Kidney (tissue), 14 donors: ENCODE measurements around the gene MAPK13. TPM values are rescaled to one million over a fixed set of nuclear protein-coding genes. Genes with fewer than 3 reads are reported as not detected.
A peak's percentile ranks its signal among the peaks of the same experiment; 100 is the strongest.

Experiments used
- DNase-seq, 5 donors: peaks; one replicate each; pipeline ENCODE4 v3.0.0-alpha.2; 2013 to 2020
- FAIRE-seq: peaks from 2 replicates; lab custom pipeline; 2012; peaks lifted over from hg19 to GRCh38; lab: Jason Lieb, UNC
- H3K27ac ChIP-seq, 2 donors: one replicate each; pipeline ENCODE4 v1.7.0; 2013; ENCODE audit warnings: low read depth in 2 of 2, low read length in 2 of 2, inconsistent platforms in 1 of 2
- H3K27me3 ChIP-seq: one replicate; pipeline ENCODE4 v1.7.1; 2013; ENCODE audit warnings: low read length, inconsistent platforms; ENCODE audit not compliant: control insufficient read depth, insufficient read depth
- H3K36me3 ChIP-seq, 3 donors: one replicate each; pipeline versions ENCODE4 v1.7.0 to v1.7.1; 2013; ENCODE audit warnings: low read length in 3 of 3, control low read depth in 1 of 3, inconsistent platforms in 1 of 3; ENCODE audit not compliant: insufficient read depth in 3 of 3, control insufficient read depth in 2 of 3
- H3K4me1 ChIP-seq, 3 donors: one replicate each; pipeline versions ENCODE4 v1.7.0 to v1.7.1; 2013; ENCODE audit warnings: low read length in 3 of 3, inconsistent platforms in 1 of 3, low read depth in 1 of 3; ENCODE audit not compliant: control insufficient read depth in 2 of 3, insufficient read depth in 2 of 3
- H3K4me3 ChIP-seq, 3 donors: one replicate each; pipeline versions ENCODE4 v1.7.0 to v1.8.1; 2013; ENCODE audit warnings: low read length in 3 of 3, control low read depth in 1 of 3, inconsistent platforms in 1 of 3
- H3K9ac ChIP-seq, 3 donors: one replicate each; pipeline versions ENCODE4 v1.7.0 to v1.7.1; 2013; ENCODE audit warnings: low read length in 3 of 3, control low read depth in 1 of 3, inconsistent platforms in 1 of 3
- H3K9me3 ChIP-seq, 3 donors: one replicate each; pipeline versions ENCODE4 v1.7.0 to v1.7.1; 2013; ENCODE audit warnings: low read length in 3 of 3, control low read depth in 1 of 3, inconsistent platforms in 1 of 3; ENCODE audit not compliant: control insufficient read depth in 2 of 3, insufficient read depth in 1 of 3
- intact Hi-C: fragments of 100-400 bp; cut with DNase I; formaldehyde crosslinking; loops from one replicate; pipeline ENCODE4 v1.11.1; 2022
- polyA plus RNA-seq: library from polyadenylated mRNA; stranded (reverse); fragments of 350-450 nt; fragmentation: Illumina TruSeq; extraction: RNeasy Lipid Tissue Mini Kit (QIAGEN cat#74804); gene quantifications from one replicate; pipeline ENCODE4 v1.2.3, GENCODE V29; 2014; ENCODE audit warnings: low read depth, low replicate concordance; ENCODE audit not compliant: insufficient read depth
- total RNA-seq: library from RNA; stranded (reverse); fragmentation: NEBNext Ultra II Directional; extraction: Animal tissue kit (Norgen Biotek cat#: 25700); gene quantifications from one replicate; pipeline ENCODE4 v1.2.1, GENCODE V29; 2021
- TF ChIP-seq, protein P1 (sequence below): IDR thresholded peaks from 3 replicates; pipeline ENCODE4 v1.5.1; 2012; ENCODE audit warnings: mild to moderate bottlenecking, moderate library complexity, borderline replicate concordance; ENCODE audit not compliant: insufficient read depth; ENCODE audit errors: extremely low read depth
- donor health status: control.
- donor health status: control.
- donor health status: control.
- donor health status: control.
- donor health status: control.
- donor health status: DM: yes; HTN: yes; CAD: no.
- donor health status: Normal renal cell carcinoma (clear cell type).

MAPK13 gene
- total and polyA plus RNA-seq, 2 donors from 2014 or later: 20.3 to 43.3 TPM

DNA sequence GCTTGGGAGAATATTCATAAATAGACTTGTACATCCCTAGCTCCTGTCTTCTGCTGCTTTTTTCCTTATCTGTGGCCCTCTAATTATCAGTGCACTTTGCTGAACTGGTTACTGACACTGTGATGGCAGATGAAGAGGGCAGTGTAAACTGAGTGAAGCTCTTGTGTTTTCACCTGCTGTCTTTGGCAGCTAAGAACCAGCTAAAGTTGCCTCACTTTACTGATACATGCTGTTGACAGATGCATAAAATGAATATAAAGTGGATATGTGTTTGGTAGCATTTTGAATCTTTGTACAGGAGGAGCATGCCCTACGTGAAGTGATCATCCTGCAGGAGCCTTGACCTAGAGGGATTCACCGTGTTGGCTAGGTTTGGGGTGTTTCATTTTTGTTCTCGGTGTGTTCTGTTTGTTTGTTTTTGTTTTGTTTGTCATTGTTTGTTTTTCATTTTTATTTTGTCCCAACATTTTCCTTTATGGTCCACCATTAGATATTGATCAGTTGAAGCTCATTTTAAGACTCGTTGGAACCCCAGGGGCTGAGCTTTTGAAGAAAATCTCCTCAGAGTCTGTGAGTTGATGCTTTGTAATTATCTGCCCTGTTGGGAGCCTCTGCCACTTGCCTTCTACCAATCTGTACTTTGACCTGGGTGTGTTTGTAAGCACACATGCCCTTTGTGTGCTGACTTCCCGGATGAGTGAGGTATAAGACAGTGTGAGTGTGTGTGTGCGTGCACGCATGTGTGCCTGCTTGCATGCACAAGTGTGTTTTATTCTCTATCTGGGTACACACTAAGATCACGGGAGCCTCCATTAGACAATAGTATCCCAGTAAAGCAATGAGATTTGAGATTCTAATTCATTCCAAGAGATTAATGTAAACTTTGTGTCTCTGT, 34.6 kb upstream of the MAPK13 start:
- H3K9ac ChIP-seq: no peak overlapping the region
- H3K27ac ChIP-seq: no peak overlapping the region
- H3K27me3 ChIP-seq: no peaks in the 10 kb centered on the region
- peaks cover 0 to 5% (median 5%) of the 10 kb centered on the region in 3 donors for H3K4me1 ChIP-seq
- TF ChIP-seq, protein P1, sequence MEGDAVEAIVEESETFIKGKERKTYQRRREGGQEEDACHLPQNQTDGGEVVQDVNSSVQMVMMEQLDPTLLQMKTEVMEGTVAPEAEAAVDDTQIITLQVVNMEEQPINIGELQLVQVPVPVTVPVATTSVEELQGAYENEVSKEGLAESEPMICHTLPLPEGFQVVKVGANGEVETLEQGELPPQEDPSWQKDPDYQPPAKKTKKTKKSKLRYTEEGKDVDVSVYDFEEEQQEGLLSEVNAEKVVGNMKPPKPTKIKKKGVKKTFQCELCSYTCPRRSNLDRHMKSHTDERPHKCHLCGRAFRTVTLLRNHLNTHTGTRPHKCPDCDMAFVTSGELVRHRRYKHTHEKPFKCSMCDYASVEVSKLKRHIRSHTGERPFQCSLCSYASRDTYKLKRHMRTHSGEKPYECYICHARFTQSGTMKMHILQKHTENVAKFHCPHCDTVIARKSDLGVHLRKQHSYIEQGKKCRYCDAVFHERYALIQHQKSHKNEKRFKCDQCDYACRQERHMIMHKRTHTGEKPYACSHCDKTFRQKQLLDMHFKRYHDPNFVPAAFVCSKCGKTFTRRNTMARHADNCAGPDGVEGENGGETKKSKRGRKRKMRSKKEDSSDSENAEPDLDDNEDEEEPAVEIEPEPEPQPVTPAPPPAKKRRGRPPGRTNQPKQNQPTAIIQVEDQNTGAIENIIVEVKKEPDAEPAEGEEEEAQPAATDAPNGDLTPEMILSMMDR: no peak
- peaks cover 0 to 8% (median 0%) of the 10 kb centered on the region in 3 donors for H3K36me3 ChIP-seq
- H3K9me3 ChIP-seq: no peaks in the 10 kb centered on the region
- peak in 1 of 5 donors; percentile 40 for DNase-seq
- H3K4me3 ChIP-seq: no peak overlapping the region
- FAIRE-seq: no peak
- intact Hi-C loops: no loop called here

DNA sequence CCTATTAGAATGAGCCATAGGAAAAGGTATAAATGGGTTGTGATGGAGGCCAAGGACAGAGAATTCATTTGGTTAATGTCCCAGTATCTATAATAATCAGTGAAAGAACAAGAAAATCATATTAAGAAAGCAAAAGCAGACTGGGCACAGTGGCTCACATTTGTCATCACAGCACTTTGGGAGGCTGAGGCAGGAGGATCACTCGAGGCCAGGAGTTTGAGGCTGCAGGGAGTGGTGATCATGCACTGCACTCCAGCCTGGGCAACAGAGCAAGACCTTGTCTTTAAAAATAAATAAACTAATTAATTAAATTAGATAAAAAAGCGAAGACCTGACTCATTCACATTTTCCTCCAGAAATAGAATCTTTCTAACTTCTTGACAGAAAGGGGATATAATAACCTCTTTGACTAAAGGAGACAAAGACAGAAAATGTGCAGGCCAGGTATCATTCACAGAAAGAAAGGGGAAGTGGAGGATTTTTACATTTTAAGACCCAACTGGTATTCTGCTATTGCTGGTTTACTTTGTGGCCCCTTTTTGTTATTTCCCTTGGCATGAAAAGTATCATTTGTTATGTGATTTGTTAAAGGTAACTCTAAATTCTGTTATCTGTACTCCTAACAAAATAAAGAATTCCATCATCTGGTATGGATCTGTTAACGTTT, 31.9 kb upstream of the MAPK13 start:
- peaks cover 0 to 5% (median 5%) of the 10 kb centered on the region in 3 donors for H3K4me1 ChIP-seq
- TF ChIP-seq, protein P1: no peak
- H3K27me3 ChIP-seq: no peaks in the 10 kb centered on the region
- intact Hi-C loops: no loop called here
- H3K36me3 ChIP-seq: peaks cover 0 to 8% (median 1%) of the 10 kb centered on the region in 3 donors
- no peak overlapping the region for H3K9ac ChIP-seq
- no peaks in the 10 kb centered on the region for H3K9me3 ChIP-seq
- no peak for DNase-seq
- H3K4me3 ChIP-seq: no peak overlapping the region
- H3K27ac ChIP-seq: no peak overlapping the region
- no peak for FAIRE-seq

DNA sequence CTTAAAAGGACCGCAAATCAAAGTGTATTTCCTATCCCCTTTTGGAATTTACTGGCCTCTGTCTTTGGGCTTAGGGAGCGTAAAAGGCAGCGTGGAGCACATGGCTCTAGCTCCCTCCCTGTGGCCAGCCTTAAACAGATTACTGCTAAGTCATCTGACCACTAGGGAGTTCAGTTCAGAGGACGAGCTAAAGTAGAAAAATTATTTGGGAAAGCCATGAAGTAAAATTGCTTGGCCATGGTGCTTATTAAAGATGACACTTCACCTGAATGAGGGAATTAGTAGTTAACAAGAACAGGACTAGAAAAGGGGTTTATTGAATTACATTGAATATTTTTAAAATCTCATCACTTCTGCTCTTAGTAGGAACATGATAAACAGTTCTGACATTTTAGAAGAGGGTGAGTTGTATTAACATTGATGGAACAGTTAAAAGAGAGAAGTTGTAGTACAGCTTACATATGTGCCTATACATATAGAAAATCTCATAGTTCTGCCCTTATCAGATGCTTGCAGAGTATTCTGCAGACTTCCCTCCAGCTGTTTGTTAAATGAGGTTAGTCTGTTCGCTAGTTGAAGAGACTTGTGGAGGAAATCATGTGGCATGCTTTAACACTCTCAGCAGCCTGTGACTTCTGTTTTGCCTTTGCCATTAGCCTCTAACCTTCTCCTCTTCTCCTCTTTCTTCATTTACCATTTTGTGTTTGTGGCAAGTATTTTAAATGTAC, 31.2 kb upstream of the MAPK13 start:
- no peaks in the 10 kb centered on the region for H3K27me3 ChIP-seq
- H3K9me3 ChIP-seq: no peaks in the 10 kb centered on the region
- no peak overlapping the region for H3K4me3 ChIP-seq
- intact Hi-C loops: no loop called here
- no peak overlapping the region for H3K9ac ChIP-seq
- TF ChIP-seq, protein P1: no peak
- DNase-seq: peak in 1 of 5 donors; percentile 38
- no peak overlapping the region for H3K27ac ChIP-seq
- FAIRE-seq: no peak
- H3K4me1 ChIP-seq: peaks cover 0 to 5% (median 5%) of the 10 kb centered on the region in 3 donors
- H3K36me3 ChIP-seq: peaks cover 0 to 12% (median 8%) of the 10 kb centered on the region in 3 donors
